WTC11 (cell line): ENCODE data around the gene TMEM117. TPM values are rescaled to one million over a fixed set of nuclear protein-coding genes. Genes with fewer than 3 reads are reported as not detected.

Experiments
- ATAC-seq: fragments of 200-7000 bp; cut with Tn5 transposase; 2 replicates; pipeline ENCODE4 v1.10.0; 2021; ENCODE audit warnings: mild to moderate bottlenecking, moderate library complexity
- CTCF ChIA-PET: fragments of 300-600 bp; sonication (Branson Sonifier 250); formaldehyde crosslinking; loops from one replicate; lab custom pipeline; 2021; ENCODE audit warnings: antibody characterized with exemption; lab: Charles Lee
- POLR2A ChIA-PET: fragments of 350-600 bp; sonication (Branson Sonifier 250); formaldehyde crosslinking; loops from one replicate; lab custom pipeline; 2021; ENCODE audit warnings: antibody characterized with exemption; lab: Charles Lee
- DNase-seq: peaks from one replicate; pipeline ENCODE4 v3.0.0; 2021; ENCODE audit warnings: low spot score
- H3K27ac Mint-ChIP-seq: 2 replicates; pipeline ENCODE4 v1.8.0; 2021; ENCODE audit warnings: mixed read lengths
- H3K27me3 Mint-ChIP-seq: 2 replicates; pipeline ENCODE4 v1.8.0; 2021; ENCODE audit warnings: low read depth, mild to moderate bottlenecking, moderate library complexity, mixed read lengths
- H3K36me3 Mint-ChIP-seq: 2 replicates; pipeline ENCODE4 v1.8.0; 2021; ENCODE audit warnings: mixed read lengths
- H3K4me1 Mint-ChIP-seq: 2 replicates; pipeline ENCODE4 v1.8.0; 2022; ENCODE audit warnings: mixed read lengths
- H3K4me3 Mint-ChIP-seq: 2 replicates; pipeline ENCODE4 v1.8.0; 2021; ENCODE audit warnings: mild to moderate bottlenecking, moderate library complexity, mixed read lengths
- H3K9me3 Mint-ChIP-seq: 2 replicates; pipeline ENCODE4 v1.8.0; 2021; ENCODE audit warnings: mixed read lengths
- ATF1 ChIP-seq: sonication (generic); formaldehyde crosslinking; IDR thresholded peaks from 2 replicates; pipeline ENCODE4 v1.8.1; 2023; ENCODE audit warnings: mild to moderate bottlenecking, moderate library complexity, missing genetic modification reagents
- CTCF ChIP-seq: fragments of 200-600 bp; IDR thresholded peaks from 2 replicates; pipeline ENCODE4 v1.8.0; 2022; ENCODE audit warnings: antibody characterized with exemption
- E2F4 ChIP-seq: sonication (generic); formaldehyde crosslinking; IDR thresholded peaks from 2 replicates; pipeline ENCODE4 v1.8.1; 2022; ENCODE audit warnings: low read depth, mild to moderate bottlenecking, moderate library complexity, missing genetic modification reagents, borderline replicate concordance
- ESRRA ChIP-seq: sonication (generic); formaldehyde crosslinking; IDR thresholded peaks from 2 replicates; pipeline ENCODE4 v1.8.1; 2022; ENCODE audit warnings: mild to moderate bottlenecking, missing genetic modification reagents, borderline replicate concordance
- GRHL2 ChIP-seq: fragments of 250-450 bp; sonication (Bioruptor Pico); IDR thresholded peaks from 2 replicates; pipeline ENCODE4 v1.8.0; 2022; ENCODE audit warnings: mild to moderate bottlenecking, moderate library complexity; ENCODE audit not compliant: insufficient replicate concordance, severe bottlenecking
- HMGXB4 ChIP-seq: sonication (generic); formaldehyde crosslinking; IDR thresholded peaks from 2 replicates; pipeline ENCODE4 v1.8.1; 2023; ENCODE audit warnings: mild to moderate bottlenecking, moderate library complexity, missing genetic modification reagents
- JAZF1 ChIP-seq: fragments of 250-450 bp; sonication (Bioruptor Pico); IDR thresholded peaks from 2 replicates; pipeline ENCODE4 v1.9.0; 2021; ENCODE audit warnings: moderate library complexity, mild to moderate bottlenecking, inconsistent platforms
- KAT7 ChIP-seq: sonication (generic); formaldehyde crosslinking; IDR thresholded peaks from 2 replicates; pipeline ENCODE4 v1.8.1; 2023; ENCODE audit warnings: missing genetic modification reagents, mild to moderate bottlenecking, borderline replicate concordance
- MAX ChIP-seq: sonication (generic); formaldehyde crosslinking; IDR thresholded peaks from 2 replicates; pipeline ENCODE4 v1.8.0; 2022; ENCODE audit warnings: mild to moderate bottlenecking, missing genetic modification reagents
- MLX ChIP-seq: sonication (generic); formaldehyde crosslinking; IDR thresholded peaks from 2 replicates; pipeline ENCODE4 v1.8.1; 2023; ENCODE audit warnings: mild to moderate bottlenecking, missing genetic modification reagents, moderate library complexity
- NFE2L1 ChIP-seq: sonication (generic); formaldehyde crosslinking; IDR thresholded peaks from 2 replicates; pipeline ENCODE4 v1.8.1; 2023; ENCODE audit warnings: missing genetic modification reagents
- TP53 ChIP-seq: sonication (generic); formaldehyde crosslinking; IDR thresholded peaks from 2 replicates; pipeline ENCODE4 v1.8.1; 2023; ENCODE audit warnings: mild to moderate bottlenecking, missing genetic modification reagents
- USF1 ChIP-seq: sonication (generic); formaldehyde crosslinking; IDR thresholded peaks from 2 replicates; pipeline ENCODE4 v1.8.0; 2022; ENCODE audit warnings: mild to moderate bottlenecking, missing genetic modification reagents
- ZBTB43 ChIP-seq: sonication (generic); formaldehyde crosslinking; IDR thresholded peaks from 2 replicates; pipeline ENCODE4 v1.8.1; 2023; ENCODE audit warnings: mild to moderate bottlenecking, missing genetic modification reagents
- ZNF219 ChIP-seq: sonication (generic); formaldehyde crosslinking; IDR thresholded peaks from 2 replicates; pipeline ENCODE4 v1.8.0; 2023; ENCODE audit warnings: missing genetic modification reagents, mild to moderate bottlenecking, borderline replicate concordance
- ZNF263 ChIP-seq: sonication (generic); formaldehyde crosslinking; IDR thresholded peaks from 2 replicates; pipeline ENCODE4 v1.8.1; 2022; ENCODE audit warnings: low read depth, mild to moderate bottlenecking, moderate library complexity, missing genetic modification reagents
- total RNA-seq: library from RNA; stranded (reverse); gene quantifications from 3 replicates; pipeline ENCODE4 v1.2.3, GENCODE V29; 2021
- TF ChIP-seq, protein P1 (sequence below): sonication (generic); formaldehyde crosslinking; IDR thresholded peaks from 2 replicates; pipeline ENCODE4 v1.8.0; 2022; ENCODE audit warnings: mild to moderate bottlenecking, missing genetic modification reagents
- TF ChIP-seq, protein P2 (sequence below): sonication (generic); formaldehyde crosslinking; IDR thresholded peaks from 2 replicates; pipeline ENCODE4 v1.8.1; 2022; ENCODE audit warnings: mild to moderate bottlenecking, moderate library complexity, missing genetic modification reagents
- TF ChIP-seq, protein P3 (sequence below): sonication (generic); formaldehyde crosslinking; IDR thresholded peaks from 2 replicates; pipeline ENCODE4 v1.8.1; 2023; ENCODE audit warnings: mild to moderate bottlenecking, missing genetic modification reagents

TMEM117 gene
- total RNA-seq, 1 experiment from 2014 or later, result 1.5 TPM

DNA sequence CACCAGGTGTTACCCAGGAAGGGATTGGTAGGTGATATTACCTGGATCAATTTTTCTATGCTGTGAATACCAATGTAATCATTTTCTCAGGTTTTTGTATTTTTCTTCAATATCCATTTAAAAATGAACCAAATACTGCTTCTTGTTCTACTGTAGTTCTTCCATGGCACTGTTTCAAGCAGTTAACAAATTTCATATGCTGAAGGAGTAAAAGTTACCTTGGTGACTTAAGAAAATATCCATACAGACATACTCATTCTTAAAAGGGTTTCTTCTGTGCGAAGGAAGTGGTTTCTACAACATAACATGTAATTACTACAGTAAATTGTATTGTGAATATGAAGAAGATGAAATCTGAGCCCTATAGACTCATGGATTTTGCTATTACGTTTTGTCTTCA, 222.5 kb downstream of the TMEM117 start (continued):
- TF ChIP-seq, protein P1, sequence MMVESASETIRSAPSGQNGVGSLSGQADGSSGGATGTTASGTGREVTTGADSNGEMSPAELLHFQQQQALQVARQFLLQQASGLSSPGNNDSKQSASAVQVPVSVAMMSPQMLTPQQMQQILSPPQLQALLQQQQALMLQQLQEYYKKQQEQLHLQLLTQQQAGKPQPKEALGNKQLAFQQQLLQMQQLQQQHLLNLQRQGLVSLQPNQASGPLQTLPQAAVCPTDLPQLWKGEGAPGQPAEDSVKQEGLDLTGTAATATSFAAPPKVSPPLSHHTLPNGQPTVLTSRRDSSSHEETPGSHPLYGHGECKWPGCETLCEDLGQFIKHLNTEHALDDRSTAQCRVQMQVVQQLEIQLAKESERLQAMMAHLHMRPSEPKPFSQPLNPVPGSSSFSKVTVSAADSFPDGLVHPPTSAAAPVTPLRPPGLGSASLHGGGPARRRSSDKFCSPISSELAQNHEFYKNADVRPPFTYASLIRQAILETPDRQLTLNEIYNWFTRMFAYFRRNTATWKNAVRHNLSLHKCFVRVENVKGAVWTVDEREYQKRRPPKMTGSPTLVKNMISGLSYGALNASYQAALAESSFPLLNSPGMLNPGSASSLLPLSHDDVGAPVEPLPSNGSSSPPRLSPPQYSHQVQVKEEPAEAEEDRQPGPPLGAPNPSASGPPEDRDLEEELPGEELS, result no peak
- TF ChIP-seq, protein P2, sequence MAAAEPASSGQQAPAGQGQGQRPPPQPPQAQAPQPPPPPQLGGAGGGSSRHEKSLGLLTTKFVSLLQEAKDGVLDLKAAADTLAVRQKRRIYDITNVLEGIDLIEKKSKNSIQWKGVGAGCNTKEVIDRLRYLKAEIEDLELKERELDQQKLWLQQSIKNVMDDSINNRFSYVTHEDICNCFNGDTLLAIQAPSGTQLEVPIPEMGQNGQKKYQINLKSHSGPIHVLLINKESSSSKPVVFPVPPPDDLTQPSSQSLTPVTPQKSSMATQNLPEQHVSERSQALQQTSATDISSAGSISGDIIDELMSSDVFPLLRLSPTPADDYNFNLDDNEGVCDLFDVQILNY (CRISPR knock-in tag), result no peak
- TF ChIP-seq ZNF219 (CRISPR knock-in tag) (no peak), E2F4 (CRISPR knock-in tag) (no peak)
- TF ChIP-seq, all 79 proteins: peak for 0

DNA sequence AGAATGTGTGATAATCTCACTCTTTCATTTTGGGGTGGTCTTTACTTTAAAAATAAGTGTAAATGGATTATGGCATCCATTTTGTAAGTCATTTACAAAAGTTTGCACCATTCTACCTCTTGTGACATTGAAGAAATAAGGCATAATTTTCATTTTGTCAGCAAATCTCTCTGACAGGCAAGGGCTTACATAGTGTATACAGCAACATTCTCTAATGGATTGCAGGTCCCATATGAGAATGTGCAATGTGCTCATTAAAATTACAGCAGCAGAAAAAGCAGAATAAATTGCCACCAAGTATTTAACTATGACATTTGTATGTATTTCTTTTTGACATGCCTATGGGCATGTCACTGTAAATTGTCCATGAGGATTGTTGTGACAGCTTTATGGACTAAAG, 223.6 kb downstream of the TMEM117 start:
- no peak for DNase-seq
- no peak overlapping the region for H3K27ac Mint-ChIP-seq
- CTCF ChIA-PET, result interaction anchor here (1.2 kb wide), 1 partner anchor 258 kb away, joined by 5 read pairs; no protein-coding TSS in a partner anchor
- H3K4me1 Mint-ChIP-seq, result peaks cover 9% of the 10 kb centered on the region; the same call in 1 of the 2 replicates
- H3K4me3 Mint-ChIP-seq, result no peak overlapping the region
- H3K27me3 Mint-ChIP-seq, result no peaks in the 10 kb centered on the region
- TF ChIP-seq GRHL2 (CRISPR knock-in tag), result no peak
- no peak for TF ChIP-seq MLX
- no peak for TF ChIP-seq HMGXB4 (CRISPR knock-in tag)
- TF ChIP-seq ZBTB43 (CRISPR knock-in tag), result no peak
- TF ChIP-seq TP53, result no peak
- TF ChIP-seq ZNF263 (CRISPR knock-in tag), result no peak
- H3K9me3 Mint-ChIP-seq, result no peaks in the 10 kb centered on the region
- no peaks in the 10 kb centered on the region for H3K36me3 Mint-ChIP-seq
- POLR2A ChIA-PET, result no interaction called here
- ATAC-seq, result no peak

GRCh38 chr12:44063671-44064070, 227.8 kb downstream of the TMEM117 start:
- ChIA-PET POLR2A (no interaction called here), CTCF (interaction anchor here (1.2 kb wide), 1 partner anchor 64 kb away, joined by 3 read pairs; no protein-coding TSS in a partner anchor)
- H3K27me3 Mint-ChIP-seq, result no peaks in the 10 kb centered on the region
- H3K4me1 Mint-ChIP-seq, result peaks cover 8% of the 10 kb centered on the region; the same call in 1 of the 2 replicates
- DNase-seq (no peak), ATAC-seq (no peak)
- TF ChIP-seq, protein P3, sequence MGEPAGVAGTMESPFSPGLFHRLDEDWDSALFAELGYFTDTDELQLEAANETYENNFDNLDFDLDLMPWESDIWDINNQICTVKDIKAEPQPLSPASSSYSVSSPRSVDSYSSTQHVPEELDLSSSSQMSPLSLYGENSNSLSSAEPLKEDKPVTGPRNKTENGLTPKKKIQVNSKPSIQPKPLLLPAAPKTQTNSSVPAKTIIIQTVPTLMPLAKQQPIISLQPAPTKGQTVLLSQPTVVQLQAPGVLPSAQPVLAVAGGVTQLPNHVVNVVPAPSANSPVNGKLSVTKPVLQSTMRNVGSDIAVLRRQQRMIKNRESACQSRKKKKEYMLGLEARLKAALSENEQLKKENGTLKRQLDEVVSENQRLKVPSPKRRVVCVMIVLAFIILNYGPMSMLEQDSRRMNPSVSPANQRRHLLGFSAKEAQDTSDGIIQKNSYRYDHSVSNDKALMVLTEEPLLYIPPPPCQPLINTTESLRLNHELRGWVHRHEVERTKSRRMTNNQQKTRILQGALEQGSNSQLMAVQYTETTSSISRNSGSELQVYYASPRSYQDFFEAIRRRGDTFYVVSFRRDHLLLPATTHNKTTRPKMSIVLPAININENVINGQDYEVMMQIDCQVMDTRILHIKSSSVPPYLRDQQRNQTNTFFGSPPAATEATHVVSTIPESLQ (CRISPR knock-in tag), result no peak
- no peak for TF ChIP-seq ATF1 (CRISPR knock-in tag)
- TF ChIP-seq NFE2L1 (CRISPR knock-in tag), result no peak
- TF ChIP-seq KAT7, result no peak
- TF ChIP-seq CTCF, result no peak
- no peak for TF ChIP-seq USF1
- TF ChIP-seq JAZF1 (CRISPR knock-in tag), result no peak
- TF ChIP-seq MAX (CRISPR knock-in tag), result no peak
- no peak for TF ChIP-seq ESRRA (CRISPR knock-in tag)
- no peak overlapping the region for H3K27ac Mint-ChIP-seq
- no peak overlapping the region for H3K4me3 Mint-ChIP-seq
- no peaks in the 10 kb centered on the region for H3K9me3 Mint-ChIP-seq
- no peaks in the 10 kb centered on the region for H3K36me3 Mint-ChIP-seq
